Measurements from ENCODE around the gene GRK4. TPM values are rescaled to one million over a fixed set of nuclear protein-coding genes. Genes with fewer than 3 reads are reported as not detected.

Gene GRK4
- total and polyA plus RNA-seq, 2 donors (not counting 1 experiment from before 2014, with no cell fraction given), result 0.73 to 2.3 TPM

DNA sequence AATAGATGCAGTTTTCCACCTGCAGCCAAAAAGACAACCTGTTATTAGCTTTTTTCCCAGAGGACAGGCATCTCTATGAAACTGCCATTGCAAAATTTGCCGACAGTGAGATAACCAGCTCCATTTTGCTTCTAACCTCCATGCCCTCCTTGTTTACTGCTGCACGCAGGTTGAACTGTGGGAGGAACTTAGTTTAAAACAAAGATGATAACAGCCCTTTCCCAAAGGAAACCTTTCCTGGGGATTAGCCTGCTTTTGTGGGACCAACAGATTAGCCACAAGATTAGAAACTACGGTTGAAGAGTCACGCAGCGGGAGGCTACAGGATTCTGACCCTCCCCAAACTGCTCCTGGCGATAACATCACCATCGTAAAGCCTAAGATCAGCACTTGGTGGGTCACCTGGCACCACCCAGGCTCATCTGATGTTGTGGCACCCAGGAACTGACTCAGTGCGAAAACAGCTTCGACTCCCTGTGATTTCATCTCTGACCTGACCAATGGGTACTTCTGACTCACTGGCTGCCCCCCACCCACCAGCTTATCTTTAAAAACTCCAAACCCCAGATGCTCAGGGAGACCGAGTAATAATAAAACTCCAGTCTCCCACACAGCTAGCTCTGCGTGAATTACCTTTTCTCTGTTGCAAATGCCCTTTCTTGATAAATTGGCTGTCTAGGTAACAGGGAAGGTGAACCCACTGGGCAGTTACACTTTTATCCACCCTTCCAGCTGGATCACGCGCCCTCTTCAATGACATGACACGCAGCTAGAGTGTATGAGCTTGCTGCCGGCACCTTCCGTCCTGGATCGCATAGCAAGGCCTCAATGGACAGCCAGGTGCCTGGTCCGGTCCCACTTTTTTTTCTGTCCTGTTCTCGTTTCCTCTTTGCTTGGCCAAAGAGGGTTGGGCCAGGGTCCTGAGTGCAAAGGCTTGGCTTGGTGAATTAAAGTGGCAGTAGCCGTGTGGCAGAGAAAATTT lies 27.3 kb upstream of the GRK4 start:
- no peaks in the 10 kb centered on the region for H3K9me3 Mint-ChIP-seq (ENCODE audit: insufficient read depth)
- H3K27me3 ChIP-seq (replicated peaks in 1 of 4; ENCODE audit: control extremely low read depth in 1 of 4, control insufficient read depth in 3 of 4, insufficient read depth in 4 of 4, low read length in 3 of 4), result no peaks in the 10 kb centered on the region
- no peak for TF ChIP-seq EZH2 (IDR thresholded peaks at IDR 0.05; ENCODE audit: borderline replicate concordance, insufficient read depth, low read depth, low read length, poor library complexity, severe bottlenecking)
- TF ChIP-seq CTCF (IDR thresholded peaks at IDR 0.05), result no peak

More for the DNA sequence above, 27.3 kb upstream of the GRK4 start:
- Histone ChIP-seq H3K4me3 (ENCODE audit: control extremely low read depth in 1 of 5, extremely low read depth in 1 of 5, insufficient read depth in 1 of 5, low read depth in 2 of 5, low read length in 4 of 5) (peak overlapping the region in 4 of 5 experiments; percentile 78 to 96 (median 83)), H3K4me1 (ENCODE audit: control insufficient read depth in 2 of 2, insufficient read depth in 2 of 2, low read length in 2 of 2) (peaks cover 37 to 55% of the 10 kb centered on the region in 2 donors), H3K9me3 (ENCODE audit: control extremely low read depth in 1 of 3, control insufficient read depth in 2 of 3, insufficient read depth in 1 of 3, low read length in 2 of 3) (no peaks in the 10 kb centered on the region), H3K36me3 (replicated peaks in 1 of 2; ENCODE audit: control extremely low read depth in 1 of 2, control insufficient read depth in 1 of 2, extremely low read depth in 1 of 2, insufficient read depth in 2 of 2, low read length in 1 of 2) (peaks cover 0 to 41% of the 10 kb centered on the region in 2 experiments), H2AFZ (ENCODE audit: insufficient read depth, low read depth, low read length, poor library complexity, severe bottlenecking) (peak overlapping the region; percentile 92), H3K4me2 (replicated peaks; ENCODE audit: low read depth, low read length, poor library complexity, severe bottlenecking) (peak overlapping the region; percentile 99), H4K20me1 (ENCODE audit: control insufficient read depth, insufficient read depth, low read length, poor library complexity, severe bottlenecking) (peaks cover 33% of the 10 kb centered on the region), H3K9ac (ENCODE audit: low read length) (peak overlapping the region; percentile 95), H3K79me2 (ENCODE audit: control insufficient read depth, insufficient read depth, low read length) (peaks cover 20% of the 10 kb centered on the region), H3K27ac (ENCODE audit: low read length in 2 of 2) (peak overlapping the region; percentile 5 to 87)
- no peak for ATAC-seq (ENCODE audit: low read depth)
- POLR2A ChIA-PET, result interaction anchor here (0.5 to 1.5 kb wide), 7 partner anchors 13 to 434 kb away, joined by 3 to 5 read pairs (median 4); partner anchors contain the start of gene GRK4
- 75% methylated on average over 20 of the region's 20 CpGs for WGBS (ENCODE audit: insufficient coverage)
- CTCF ChIA-PET, result interaction anchor here (0.6 to 2.1 kb wide), 15 partner anchors 9 to 337 kb away, joined by 3 to 6 read pairs (median 4); no protein-coding TSS in a partner anchor
- peaks cover 50% of the 10 kb centered on the region for H3K4me1 Mint-ChIP-seq
- H3K4me3 Mint-ChIP-seq, result peak overlapping the region; percentile 89
- intact Hi-C loops (cut with micrococcal nuclease), result loop anchor here (2.0 to 10.0 kb wide), 2 partner anchors 179 to 451 kb away; partner anchors contain the start of gene TNIP2
- no peaks in the 10 kb centered on the region for H3K27me3 Mint-ChIP-seq
- peak overlapping the region; percentile 81 for H3K27ac Mint-ChIP-seq
- DNase-seq, result no peak
